H1 (cell line): Measurements from ENCODE around the gene SYT2. TPM values are rescaled to one million over a fixed set of nuclear protein-coding genes. Genes with fewer than 3 reads are reported as not detected.

Experiments used
- CTCF ChIA-PET: fragments of 300-600 bp; sonication (Branson Sonifier 250); formaldehyde crosslinking; loops from one replicate; lab custom pipeline; 2021; ENCODE audit not compliant: partially characterized antibody; lab: Charles Lee
- POLR2A ChIA-PET: fragments of 300-600 bp; sonication (Branson Sonifier 250); formaldehyde crosslinking; loops from one replicate; lab custom pipeline; 2021; ENCODE audit warnings: inconsistent platforms; ENCODE audit not compliant: partially characterized antibody; lab: Charles Lee
- DNase-seq, 2 experiments: peaks; one replicate each; pipeline versions ENCODE4 v3.0.0 to v3.0.0-alpha.2; 2010 to 2022; ENCODE audit warnings: low spot score in 2 of 2, low read depth in 1 of 2, mixed read lengths in 1 of 2
- FAIRE-seq: peaks from 2 replicates; lab custom pipeline; 2011; peaks lifted over from hg19 to GRCh38; lab: Jason Lieb, UNC
- H2AFZ ChIP-seq: 2 replicates; pipeline ENCODE4 v1.8.1; 2012; ENCODE audit warnings: low read length, inconsistent platforms
- H2AK5ac ChIP-seq: 2 replicates; pipeline ENCODE4 v1.6.1; 2013; ENCODE audit warnings: low read depth, low read length
- H2BK120ac ChIP-seq: replicated peaks from 2 replicates; pipeline ENCODE3; 2013; ENCODE audit warnings: low read depth, low read length, inconsistent platforms
- H2BK12ac ChIP-seq: 2 replicates; pipeline ENCODE4 v1.6.1; 2013; ENCODE audit warnings: low read depth, low read length
- H2BK15ac ChIP-seq: 2 replicates; pipeline ENCODE4 v1.6.1; 2013; ENCODE audit warnings: low read length
- H2BK20ac ChIP-seq: 2 replicates; pipeline ENCODE4 v1.6.1; 2013; ENCODE audit warnings: low read length
- H2BK5ac ChIP-seq: 2 replicates; pipeline ENCODE4 v1.6.1; 2013; ENCODE audit warnings: low read depth, low read length
- H3K14ac ChIP-seq: 2 replicates; pipeline ENCODE4 v1.6.1; 2013; ENCODE audit warnings: inconsistent platforms; ENCODE audit not compliant: insufficient read length
- H3K18ac ChIP-seq: 2 replicates; pipeline ENCODE4 v1.6.1; 2013; ENCODE audit warnings: low read length; ENCODE audit errors: extremely low read depth
- H3K23ac ChIP-seq: 2 replicates; pipeline ENCODE4 v1.6.1; 2013; ENCODE audit warnings: inconsistent platforms; ENCODE audit not compliant: insufficient read length
- H3K23me2 ChIP-seq: 2 replicates; pipeline ENCODE4 v1.6.1; 2013; ENCODE audit warnings: low read depth, low read length
- H3K27ac ChIP-seq: 2 replicates; pipeline ENCODE4 v1.6.1; 2011; ENCODE audit warnings: low read depth, low read length, inconsistent platforms
- H3K27me3 ChIP-seq, 4 experiments: replicated peaks in 1 of 4; 1 replicate in 1 of 4; 2 replicates in 3 of 4; pipeline versions ENCODE4 v1.6.1 to v1.8.1; 2011 to 2013; ENCODE audit warnings: low read length in 3 of 4, mild to moderate bottlenecking in 3 of 4, inconsistent platforms in 2 of 4, mixed read lengths in 2 of 4, moderate library complexity in 1 of 4; ENCODE audit not compliant: control insufficient read depth in 3 of 4, insufficient read depth in 3 of 4; ENCODE audit errors: extremely low read depth in 1 of 4
- H3K36me3 ChIP-seq, 4 experiments: 2 replicates each; pipeline versions ENCODE4 v1.6.1 to v1.8.1; 2011 to 2013; ENCODE audit warnings: mild to moderate bottlenecking in 4 of 4, low read length in 3 of 4, moderate library complexity in 2 of 4, control low read depth in 1 of 4, inconsistent platforms in 1 of 4; ENCODE audit not compliant: insufficient read depth in 4 of 4, control insufficient read depth in 2 of 4
- H3K4ac ChIP-seq: replicated peaks from 2 replicates; pipeline ENCODE3; 2013; ENCODE audit warnings: low read length, low read depth, mixed read lengths, inconsistent platforms; ENCODE audit not compliant: insufficient read length
- H3K4me1 ChIP-seq, 4 experiments: replicated peaks in 1 of 4; 1 replicate in 1 of 4; 2 replicates in 3 of 4; pipeline versions ENCODE4 v1.6.1 to v1.8.1; 2011 to 2013; ENCODE audit warnings: low read length in 3 of 4, inconsistent platforms in 2 of 4, mixed read lengths in 1 of 4; ENCODE audit not compliant: insufficient read depth in 4 of 4, control insufficient read depth in 3 of 4
- H3K4me2 ChIP-seq, 2 experiments: 2 replicates each; pipeline versions ENCODE4 v1.6.1 to v1.8.1; 2011 to 2013; ENCODE audit warnings: low read depth in 2 of 2, low read length in 2 of 2, control low read depth in 1 of 2, inconsistent platforms in 1 of 2, mild to moderate bottlenecking in 1 of 2; ENCODE audit not compliant: insufficient read depth in 1 of 2
- H3K4me3 ChIP-seq, 4 experiments: fragments of 200-600, 300-600 bp in 1 of 4; sonication (generic), shearing (Covaris generic), sonication (Bioruptor Twin) in 1 of 4; 2 replicates each; pipeline versions ENCODE4 v1.5.1 to v1.8.1; 2011 to 2016; ENCODE audit warnings: low read length in 4 of 4, low read depth in 3 of 4, control low read depth in 2 of 4, inconsistent platforms in 2 of 4, mild to moderate bottlenecking in 2 of 4, mixed read lengths in 1 of 4, moderate library complexity in 1 of 4; ENCODE audit not compliant: insufficient read depth in 2 of 4; ENCODE audit errors: extremely low read depth in 1 of 4
- H3K56ac ChIP-seq: replicated peaks from 2 replicates; pipeline ENCODE3; 2013; ENCODE audit warnings: low read depth, mild to moderate bottlenecking, mixed read lengths, low read length, inconsistent platforms; ENCODE audit not compliant: insufficient read length
- H3K79me1 ChIP-seq: 2 replicates; pipeline ENCODE4 v1.6.1; 2013; ENCODE audit warnings: low read depth, low read length, control low read depth
- H3K79me2 ChIP-seq, 2 experiments: 2 replicates each; pipeline versions ENCODE4 v1.6.1 to v1.8.1; 2012 to 2013; ENCODE audit warnings: low read length in 2 of 2, mild to moderate bottlenecking in 2 of 2, inconsistent platforms in 1 of 2; ENCODE audit not compliant: insufficient read depth in 2 of 2, control insufficient read depth in 1 of 2
- H3K9ac ChIP-seq, 4 experiments: replicated peaks in 1 of 4; 1 replicate in 1 of 4; 2 replicates in 3 of 4; pipeline versions ENCODE4 v1.6.1 to v1.8.1; 2011 to 2013; ENCODE audit warnings: low read depth in 3 of 4, low read length in 3 of 4, control low read depth in 2 of 4, mild to moderate bottlenecking in 2 of 4, moderate library complexity in 2 of 4, inconsistent platforms in 1 of 4; ENCODE audit errors: extremely low read depth in 1 of 4
- H3K9me3 ChIP-seq, 2 experiments: 2 replicates each; pipeline versions ENCODE4 v1.6.1 to v1.8.1; 2012 to 2013; ENCODE audit warnings: mild to moderate bottlenecking in 2 of 2, moderate library complexity in 2 of 2, control low read depth in 1 of 2, inconsistent platforms in 1 of 2, low read depth in 1 of 2, low read length in 1 of 2, mixed read lengths in 1 of 2; ENCODE audit not compliant: insufficient read depth in 2 of 2
- H4K20me1 ChIP-seq, 2 experiments: replicated peaks in 1 of 2; 2 replicates each; pipeline versions ENCODE3 to v1.8.1; 2011 to 2013; ENCODE audit warnings: inconsistent platforms in 2 of 2, low read length in 2 of 2, mild to moderate bottlenecking in 1 of 2; ENCODE audit not compliant: insufficient read depth in 2 of 2, control insufficient read depth in 1 of 2
- H4K5ac ChIP-seq: 2 replicates; pipeline ENCODE4 v1.6.1; 2013; ENCODE audit warnings: low read length, low read depth, mixed read lengths, inconsistent platforms; ENCODE audit not compliant: insufficient read length
- H4K8ac ChIP-seq: 2 replicates; pipeline ENCODE4 v1.8.0; 2013; ENCODE audit warnings: mild to moderate bottlenecking, moderate library complexity, low read length, inconsistent platforms; ENCODE audit not compliant: insufficient read depth; ENCODE audit errors: extremely low read depth
- H4K91ac ChIP-seq: replicated peaks from 2 replicates; pipeline ENCODE3; 2013; ENCODE audit warnings: low read length, mixed read lengths, inconsistent platforms; ENCODE audit not compliant: insufficient read length
- CHD2 ChIP-seq: IDR thresholded peaks from 2 replicates; pipeline ENCODE4 v1.6.1; 2012; ENCODE audit warnings: low read length, improper control_type of control experiment
- EGR1 ChIP-seq: IDR thresholded peaks from 2 replicates; pipeline ENCODE4 v1.6.1; 2011; ENCODE audit warnings: low read depth, low read length, borderline replicate concordance
- JUN ChIP-seq: IDR thresholded peaks from 2 replicates; pipeline ENCODE4 v1.6.1; 2011; ENCODE audit warnings: low read depth, mild to moderate bottlenecking, improper control_type of control experiment, low read length
- MAFK ChIP-seq: IDR thresholded peaks from 2 replicates; pipeline ENCODE4 v1.6.1; 2012; ENCODE audit warnings: low read depth, mild to moderate bottlenecking, improper control_type of control experiment, low read length
- NANOG ChIP-seq: IDR thresholded peaks from 2 replicates; pipeline ENCODE4 v1.6.1; 2011; ENCODE audit warnings: low read length, low read depth, mild to moderate bottlenecking, inconsistent platforms; ENCODE audit not compliant: insufficient read depth, poor library complexity, severe bottlenecking
- POLR2AphosphoS5 ChIP-seq: IDR thresholded peaks from 2 replicates; pipeline ENCODE4 v1.6.1; 2011; ENCODE audit warnings: low read depth, low read length
- RBBP5 ChIP-seq: IDR thresholded peaks from 2 replicates; pipeline ENCODE4 v1.7.1; 2012; ENCODE audit warnings: low read depth, mild to moderate bottlenecking, inconsistent platforms, low read length, moderate library complexity, borderline replicate concordance
- RFX5 ChIP-seq: IDR thresholded peaks from 2 replicates; pipeline ENCODE4 v1.6.1; 2011; ENCODE audit warnings: low read depth, low read length, improper control_type of control experiment, borderline replicate concordance
- RNF2 ChIP-seq: fragments of 200-900, 300-1000 bp; sonication (generic); IDR thresholded peaks from 2 replicates; pipeline ENCODE4 v1.7.1; 2016; ENCODE audit warnings: borderline replicate concordance, low read depth, mild to moderate bottlenecking, antibody characterized with exemption, low read length; ENCODE audit not compliant: poor library complexity, severe bottlenecking; ENCODE audit errors: missing control alignments
- TCF12 ChIP-seq: IDR thresholded peaks from 2 replicates; pipeline ENCODE4 v1.6.1; 2011; ENCODE audit warnings: low read depth, mild to moderate bottlenecking, low read length
- USF2 ChIP-seq: IDR thresholded peaks from 2 replicates; pipeline ENCODE4 v1.6.1; 2011; ENCODE audit warnings: low read length, improper control_type of control experiment
- ZNF274 ChIP-seq: IDR thresholded peaks from 2 replicates; pipeline ENCODE4 v1.7.0; 2012; ENCODE audit warnings: low read length, borderline replicate concordance; ENCODE audit errors: extremely low read depth
- WGBS, 2 experiments: shearing (Covaris generic) in 1 of 2; methylation state at CpG; one replicate each; pipeline versions ENCODE4 v1.1.6 to v1.1.7; 2013 to 2015; ENCODE audit warnings: low lambda C conversion rate in 2 of 2, mixed read lengths in 2 of 2, inconsistent platforms in 1 of 2, low coverage in 1 of 2, missing lambda C conversion rate in 1 of 2; ENCODE audit not compliant: insufficient replicate concordance in 2 of 2, insufficient coverage in 1 of 2, insufficient read length in 1 of 2; ENCODE audit errors: extremely low coverage in 1 of 2, missing lambda C conversion rate in 1 of 2; 5-methylcytosine and 5-hydroxymethylcytosine counted together
- polyA plus RNA-seq, 7 experiments: library from polyadenylated mRNA; depleted of rRNA in 3 of 7; stranded (reverse) in 5 of 7; unstranded in 2 of 7; fragments of >200 nt in 5 of 7; fragments of 200-250 nt in 2 of 7; gene quantifications; 1 replicate in 5 of 7; 2 replicates in 1 of 7; 4 replicates in 1 of 7; pipeline versions ENCODE4 v1.2.1 to v1.2.3, GENCODE V29; 2011 to 2013; ENCODE audit warnings: missing spikeins in 2 of 7, mixed read lengths in 2 of 7
- total RNA-seq: library from RNA; stranded (reverse); fragmentation: NEBNext Ultra II Directional; extraction: Animal tissue kit (Norgen Biotek cat#: 25700); gene quantifications from 2 replicates; pipeline ENCODE4 v1.2.1, GENCODE V29; 2021

SYT2 gene
- total and polyA plus RNA-seq, 2 of the 8 experiments (the other 6 are each of a cell fraction or from before 2014, with no cell fraction given): 2.8 to 11.0 TPM

DNA sequence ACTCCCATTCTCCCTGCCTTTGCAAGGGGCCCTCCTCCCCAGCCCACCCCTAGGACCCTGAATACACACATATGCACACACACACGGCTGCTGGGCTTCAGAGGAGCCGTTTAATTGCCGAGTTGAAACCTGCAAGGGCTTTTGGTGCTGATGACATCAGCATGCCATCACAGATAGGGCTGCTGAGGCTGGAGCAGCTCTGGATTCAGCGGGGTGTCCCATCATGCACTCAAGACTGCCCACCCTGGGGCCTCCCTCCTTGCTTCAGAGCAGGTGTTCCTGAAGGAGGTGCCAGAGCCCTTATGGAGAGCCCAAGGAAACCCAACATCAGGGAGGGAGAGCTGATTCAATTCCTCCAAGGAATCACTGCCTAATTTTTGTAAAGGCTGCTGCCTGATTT lies 5.7 kb downstream of the SYT2 start:
- DNase-seq (no peak), FAIRE-seq (no peak)
- H2BK15ac ChIP-seq: no peak overlapping the region
- peaks cover 0 to 2% of the 10 kb centered on the region in 2 experiments for H4K20me1 ChIP-seq
- H3K79me2 ChIP-seq: no peaks in the 10 kb centered on the region
- peaks cover 1% of the 10 kb centered on the region; the same call in 1 of the 2 replicates for H3K23me2 ChIP-seq
- no peaks in the 10 kb centered on the region; the same call in 1 of the 2 replicates for H3K79me1 ChIP-seq
- H3K4me2 ChIP-seq: no peak overlapping the region
- no peak overlapping the region for H3K14ac ChIP-seq
- H4K5ac ChIP-seq: no peak overlapping the region
- H3K27ac ChIP-seq: no peak overlapping the region
- H3K18ac ChIP-seq: no peak overlapping the region
- WGBS, 2 experiments: 90% methylated on average over 4 of the region's 4 CpGs; no CpG with 5 or more reads in 1 of the 2 experiments
- no peak overlapping the region for H4K91ac ChIP-seq
- H3K4me3 ChIP-seq: no peak overlapping the region
- H2AK5ac ChIP-seq: no peak overlapping the region
- H3K4me1 ChIP-seq: peaks cover 0 to 14% (median 3%) of the 10 kb centered on the region in 4 experiments; a peak in 5 of 7 replicates
- ChIA-PET POLR2A (interaction anchor here (0.6 to 1.5 kb wide), 4 partner anchors 39 to 61 kb away, joined by 3 to 4 read pairs (median 3); no protein-coding TSS in a partner anchor), CTCF (interaction anchor here (0.7 to 11.3 kb wide), 10 partner anchors 10 to 149 kb away, joined by 3 to 180 read pairs (median 4); partner anchors contain the start of gene SYT2)
- H3K27me3 ChIP-seq: peaks cover 0 to 14% (median 5%) of the 10 kb centered on the region in 4 experiments; a peak in 5 of 7 replicates
- H2BK12ac ChIP-seq: no peak overlapping the region
- H3K36me3 ChIP-seq: no peaks in the 10 kb centered on the region
- no peak overlapping the region for H3K56ac ChIP-seq
- H3K23ac ChIP-seq: no peak overlapping the region
- H4K8ac ChIP-seq: no peak overlapping the region
- no peak overlapping the region for H3K4ac ChIP-seq
- H3K9ac ChIP-seq: no peak overlapping the region
- H3K9me3 ChIP-seq: no peaks in the 10 kb centered on the region
- H2AFZ ChIP-seq: no peak overlapping the region
- no peak overlapping the region for H2BK5ac ChIP-seq
- H2BK120ac ChIP-seq: no peak overlapping the region
- H2BK20ac ChIP-seq: no peak overlapping the region
- TF ChIP-seq NANOG (no peak), JUN (no peak), ZNF274 (no peak), RNF2 (no peak), EGR1 (no peak), USF2 (no peak), RFX5 (no peak), CHD2 (no peak), POLR2AphosphoS5 (no peak), MAFK (no peak), RBBP5 (no peak), TCF12 (no peak)
